SK-N-SH treated with all-trans-retinoic acid at 6 μM for 48 hours (cell line): ENCODE results near the gene PLCZ1.

Experiments used
- ATAC-seq: fragments of 200-7000 bp; cut with Tn5 transposase; 3 replicates; pipeline ENCODE4 v1.9.1; 2020; ENCODE audit warnings: mild to moderate bottlenecking, moderate library complexity
- ARNTL ChIP-seq: fragments of 450-650 bp; formaldehyde crosslinking; IDR thresholded peaks from 2 replicates; pipeline ENCODE4 v1.5.0; 2020; ENCODE audit warnings: low read depth, mild to moderate bottlenecking, moderate library complexity, borderline replicate concordance
- CREB5 ChIP-seq: fragments of 250-450 bp; sonication (Bioruptor Pico); IDR thresholded peaks from 2 replicates; pipeline ENCODE4 v1.5.1; 2020; ENCODE audit warnings: low read depth, mild to moderate bottlenecking, moderate library complexity
- CSRNP3 ChIP-seq: fragments of 250-450 bp; sonication (Bioruptor Pico); IDR thresholded peaks from 2 replicates; pipeline ENCODE4 v1.5.1; 2021; ENCODE audit warnings: mild to moderate bottlenecking, moderate library complexity
- ESRRG ChIP-seq: fragments of 250-450 bp; sonication (Bioruptor Pico); IDR thresholded peaks from 2 replicates; pipeline ENCODE4 v1.6.1; 2021; ENCODE audit warnings: mild to moderate bottlenecking
- GLIS3 ChIP-seq: fragments of 250-450 bp; sonication (Bioruptor Pico); IDR thresholded peaks from 2 replicates; pipeline ENCODE4 v1.5.0; 2020; ENCODE audit warnings: mild to moderate bottlenecking, moderate library complexity
- ISL1 ChIP-seq: fragments of 250-450 bp; sonication (Bioruptor Pico); IDR thresholded peaks from 2 replicates; pipeline ENCODE4 v2.1.2; 2022; ENCODE audit warnings: mild to moderate bottlenecking, moderate library complexity
- OSR1 ChIP-seq: fragments of 250-450 bp; sonication (Bioruptor Pico); IDR thresholded peaks from 2 replicates; pipeline ENCODE4 v1.8.0; 2022; ENCODE audit warnings: moderate library complexity, mild to moderate bottlenecking, inconsistent platforms
- PATZ1 ChIP-seq: fragments of 250-450 bp; sonication (Bioruptor Pico); IDR thresholded peaks from 2 replicates; pipeline ENCODE4 v1.8.0; 2020; ENCODE audit warnings: mild to moderate bottlenecking, moderate library complexity, borderline replicate concordance
- POU6F1 ChIP-seq: fragments of 250-450 bp; sonication (Bioruptor Pico); IDR thresholded peaks from 2 replicates; pipeline ENCODE4 v1.8.0; 2021; ENCODE audit warnings: low read depth, mild to moderate bottlenecking, moderate library complexity, borderline replicate concordance
- RARB ChIP-seq: fragments of 250-450 bp; sonication (Bioruptor Pico); IDR thresholded peaks from 2 replicates; pipeline ENCODE4 v1.8.0; 2021; ENCODE audit warnings: mild to moderate bottlenecking, moderate library complexity
- TCF4 ChIP-seq: fragments of 250-450 bp; sonication (Bioruptor Pico); IDR thresholded peaks from 2 replicates; pipeline ENCODE4 v1.8.0; 2021; ENCODE audit warnings: mild to moderate bottlenecking, moderate library complexity, borderline replicate concordance
- TOX ChIP-seq: fragments of 250-450 bp; sonication (Bioruptor Pico); IDR thresholded peaks from 2 replicates; pipeline ENCODE4 v1.8.0; 2021; ENCODE audit warnings: mild to moderate bottlenecking, moderate library complexity, borderline replicate concordance
- TSHZ2 ChIP-seq: fragments of 250-450 bp; sonication (Bioruptor Pico); IDR thresholded peaks from 2 replicates; pipeline ENCODE4 v1.5.0; 2020; ENCODE audit warnings: mild to moderate bottlenecking, moderate library complexity
- ZFP3 ChIP-seq: fragments of 250-450 bp; sonication (Bioruptor Pico); IDR thresholded peaks from 2 replicates; pipeline ENCODE4 v1.5.0; 2020; ENCODE audit warnings: mild to moderate bottlenecking, moderate library complexity
- ZFP30 ChIP-seq: fragments of 450-650 bp; formaldehyde crosslinking; IDR thresholded peaks from 2 replicates; pipeline ENCODE4 v1.5.0; 2022; ENCODE audit warnings: mild to moderate bottlenecking, moderate library complexity
- ZNF70 ChIP-seq: fragments of 450-650 bp; formaldehyde crosslinking; IDR thresholded peaks from 2 replicates; pipeline ENCODE4 v1.5.0; 2020; ENCODE audit warnings: mild to moderate bottlenecking, moderate library complexity
- ZNF8 ChIP-seq: fragments of 450-650 bp; formaldehyde crosslinking; IDR thresholded peaks from 2 replicates; pipeline ENCODE4 v1.5.0; 2020; ENCODE audit warnings: mild to moderate bottlenecking, moderate library complexity

PLCZ1 gene

GRCh38 chr12:18747895-18748294 is 10.1 kb upstream of the PLCZ1 start:
- TF ChIP-seq RARB (CRISPR knock-in tag) (no peak), ISL1 (CRISPR knock-in tag) (peak; percentile 65), PATZ1 (CRISPR knock-in tag) (peak; percentile 22; the same call in 1 of the 2 replicates)
- peak; percentile 84 for ATAC-seq

GRCh38 chr12:18731156-18731555 is 6.7 kb downstream of the PLCZ1 start:
- TF ChIP-seq GLIS3 (CRISPR knock-in tag) = no peak
- TF ChIP-seq TCF4 (CRISPR knock-in tag) = no peak
- TF ChIP-seq TOX (CRISPR knock-in tag) = no peak
- no peak for TF ChIP-seq ZNF8 (CRISPR knock-in tag)
- no peak for TF ChIP-seq POU6F1 (CRISPR knock-in tag)
- no peak for TF ChIP-seq ZFP3 (CRISPR knock-in tag)
- no peak for TF ChIP-seq ZFP30 (CRISPR knock-in tag)
- no peak for TF ChIP-seq PATZ1 (CRISPR knock-in tag)
- no peak for TF ChIP-seq ISL1 (CRISPR knock-in tag)
- no peak for TF ChIP-seq CREB5 (CRISPR knock-in tag)
- TF ChIP-seq ARNTL (CRISPR knock-in tag) = no peak
- TF ChIP-seq TSHZ2 (CRISPR knock-in tag) = no peak
- TF ChIP-seq ESRRG (CRISPR knock-in tag) = no peak
- no peak for TF ChIP-seq CSRNP3 (CRISPR knock-in tag)
- no peak for ATAC-seq

- ATAC-seq = no peak
- TF ChIP-seq CREB5 (CRISPR knock-in tag) (no peak), ZNF70 (no peak), PATZ1 (CRISPR knock-in tag) (no peak), RARB (CRISPR knock-in tag) (no peak), POU6F1 (CRISPR knock-in tag) (no peak), GLIS3 (CRISPR knock-in tag) (no peak), ZFP30 (CRISPR knock-in tag) (no peak), OSR1 (CRISPR knock-in tag) (no peak)
These were observed 14.1 kb downstream of the PLCZ1 start for GRCh38 chr12:18723752-18724151.
